C4-2B (cell line): Measurements from ENCODE around the gene SETD2.
"Not testable (repeated sequence)": the region's sequence is repeated elsewhere in the genome, so short reads cannot be mapped to it uniquely, and the experiment has no call there.

Experiments used
- CTCF ChIP-seq: fragments of 450-650 bp; conservative IDR thresholded peaks from 2 replicates; pipeline ENCODE4 v1.5.1; 2017; ENCODE audit warnings: mild to moderate bottlenecking
- ZFX ChIP-seq: fragments of 450-650 bp; IDR thresholded peaks from 2 replicates; pipeline ENCODE4 v1.6.1; 2017

DNA sequence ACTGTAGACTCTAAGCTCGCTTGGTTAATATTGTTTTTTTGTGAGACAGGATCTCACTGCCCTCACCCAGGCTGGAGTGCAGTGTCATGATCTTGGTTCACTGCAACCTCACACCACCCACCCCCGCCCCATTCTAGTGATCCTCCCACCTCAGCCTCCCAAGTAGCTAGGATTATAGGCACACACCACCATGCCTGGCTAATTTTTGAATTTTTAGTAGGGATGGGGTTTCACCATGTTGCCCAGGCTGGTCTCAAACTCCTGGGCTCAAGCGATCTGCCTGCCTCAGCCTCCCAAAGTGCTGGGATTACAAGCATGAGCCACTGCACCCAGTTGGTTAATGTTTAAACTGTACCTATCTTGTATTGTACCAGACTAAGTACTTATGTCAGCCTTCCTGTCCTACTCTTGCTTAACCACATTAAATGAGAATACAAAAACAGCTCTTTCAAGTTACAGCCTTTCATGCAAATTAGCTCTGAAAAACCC lies 22.9 kb downstream of the SETD2 start:
- not testable (repeated sequence) for TF ChIP-seq CTCF, ZFX
